H9 (cell line): ENCODE results near the gene AP2A1. TPM values are rescaled to one million over a fixed set of nuclear protein-coding genes. Genes with fewer than 3 reads are reported as not detected.
A peak's percentile ranks its signal among the peaks of the same experiment; 100 is the strongest.

Experiments used
- DNase-seq: peaks from one replicate; pipeline ENCODE4 v3.0.0-alpha.2; 2017
- H2AFZ ChIP-seq: one replicate; pipeline ENCODE4 v1.6.1; 2013; ENCODE audit warnings: mild to moderate bottlenecking, low read length, control low read depth, moderate library complexity
- H2AK5ac ChIP-seq: 2 replicates; pipeline ENCODE4 v1.6.1; 2013; ENCODE audit warnings: low read length, control low read depth, mixed read lengths; ENCODE audit not compliant: insufficient read length
- H2BK120ac ChIP-seq: one replicate; pipeline ENCODE4 v1.6.1; 2013; ENCODE audit warnings: low read depth, mild to moderate bottlenecking, low read length, control low read depth, inconsistent platforms; ENCODE audit not compliant: poor library complexity, severe bottlenecking
- H2BK12ac ChIP-seq: 2 replicates; pipeline ENCODE4 v1.6.1; 2013; ENCODE audit warnings: low read length, control low read depth, mixed read lengths, low read depth; ENCODE audit not compliant: insufficient read length
- H2BK15ac ChIP-seq: 2 replicates; pipeline ENCODE4 v1.6.1; 2013; ENCODE audit warnings: low read depth, low read length, control low read depth
- H2BK20ac ChIP-seq: one replicate; pipeline ENCODE4 v1.6.1; 2013; ENCODE audit warnings: low read depth, mild to moderate bottlenecking, low read length, control low read depth, inconsistent platforms; ENCODE audit not compliant: poor library complexity, severe bottlenecking
- H2BK5ac ChIP-seq: 2 replicates; pipeline ENCODE4 v1.6.1; 2013; ENCODE audit warnings: low read length, control low read depth, mixed read lengths; ENCODE audit not compliant: insufficient read length
- H3K14ac ChIP-seq: 2 replicates; pipeline ENCODE4 v1.6.1; 2013; ENCODE audit warnings: low read length, control low read depth; ENCODE audit not compliant: insufficient read depth
- H3K18ac ChIP-seq: 2 replicates; pipeline ENCODE4 v1.6.1; 2013; ENCODE audit warnings: low read depth, mild to moderate bottlenecking, mixed read lengths, low read length, control low read depth; ENCODE audit not compliant: insufficient read length
- H3K23ac ChIP-seq: 2 replicates; pipeline ENCODE4 v1.6.1; 2013; ENCODE audit warnings: low read length, control low read depth, mixed read lengths, low read depth; ENCODE audit not compliant: insufficient read length
- H3K23me2 ChIP-seq: 2 replicates; pipeline ENCODE4 v1.6.1; 2013; ENCODE audit warnings: low read depth, mild to moderate bottlenecking, mixed read lengths, low read length, control low read depth; ENCODE audit not compliant: insufficient read length, poor library complexity, severe bottlenecking
- H3K27ac ChIP-seq: 2 replicates; pipeline ENCODE4 v1.5.1; 2013; ENCODE audit warnings: low read length, control low read depth, mixed read lengths, low read depth; ENCODE audit not compliant: insufficient read length
- H3K27me3 ChIP-seq: 2 replicates; pipeline ENCODE4 v1.6.1; 2013; ENCODE audit warnings: low read length, control low read depth, inconsistent platforms; ENCODE audit not compliant: insufficient read depth
- H3K4ac ChIP-seq: 2 replicates; pipeline ENCODE4 v1.6.1; 2013; ENCODE audit warnings: low read depth, mild to moderate bottlenecking, control low read depth, inconsistent platforms, low read length, moderate library complexity
- H3K4me1 ChIP-seq: 2 replicates; pipeline ENCODE4 v1.6.1; 2013; ENCODE audit warnings: low read length, control low read depth, inconsistent platforms; ENCODE audit not compliant: insufficient read depth
- H3K4me2 ChIP-seq: 2 replicates; pipeline ENCODE4 v1.6.1; 2013; ENCODE audit warnings: low read length, control low read depth, mixed read lengths; ENCODE audit not compliant: insufficient read length, insufficient read depth
- H3K56ac ChIP-seq: 2 replicates; pipeline ENCODE4 v1.6.1; 2013; ENCODE audit warnings: low read depth, mild to moderate bottlenecking, mixed read lengths, low read length, control low read depth; ENCODE audit not compliant: insufficient read length
- H3K79me1 ChIP-seq: 2 replicates; pipeline ENCODE4 v1.6.1; 2013; ENCODE audit warnings: low read depth, mild to moderate bottlenecking, moderate library complexity, low read length, control low read depth, inconsistent platforms; ENCODE audit not compliant: insufficient read depth, poor library complexity, severe bottlenecking
- H3K79me2 ChIP-seq: 2 replicates; pipeline ENCODE4 v1.6.1; 2013; ENCODE audit warnings: low read length, control low read depth, inconsistent platforms; ENCODE audit not compliant: insufficient read depth
- H3K9ac ChIP-seq: 2 replicates; pipeline ENCODE4 v1.6.1; 2013; ENCODE audit warnings: low read length, control low read depth, mixed read lengths; ENCODE audit not compliant: insufficient read length; ENCODE audit errors: extremely low read depth
- H3K9me3 ChIP-seq: one replicate; pipeline ENCODE4 v1.6.1; 2013; ENCODE audit warnings: low read depth, low read length, inconsistent platforms; ENCODE audit not compliant: control insufficient read depth
- H3T11ph ChIP-seq: one replicate; pipeline ENCODE4 v1.6.1; 2013; ENCODE audit warnings: mild to moderate bottlenecking, low read length, control low read depth, inconsistent platforms
- H4K20me1 ChIP-seq: one replicate; pipeline ENCODE4 v1.6.1; 2013; ENCODE audit not compliant: control insufficient read depth, insufficient read length, insufficient read depth
- H4K5ac ChIP-seq: 2 replicates; pipeline ENCODE4 v1.6.1; 2013; ENCODE audit warnings: low read depth, mild to moderate bottlenecking, mixed read lengths, low read length, control low read depth; ENCODE audit not compliant: insufficient read length
- H4K8ac ChIP-seq: replicated peaks from 2 replicates; pipeline ENCODE4 v1.6.1; 2013; ENCODE audit warnings: low read length, control low read depth, mixed read lengths, low read depth; ENCODE audit not compliant: insufficient read length
- H4K91ac ChIP-seq: 2 replicates; pipeline ENCODE4 v1.6.1; 2013; ENCODE audit warnings: low read depth, mild to moderate bottlenecking, moderate library complexity, mixed read lengths, low read length, control low read depth; ENCODE audit not compliant: insufficient read length
- H3K27ac Mint-ChIP-seq, 3 experiments: 2 replicates in 2 of 3; 3 replicates in 1 of 3; pipeline ENCODE4 v1.8.0; 2020 to 2021; ENCODE audit warnings: mixed read lengths in 3 of 3, mild to moderate bottlenecking in 1 of 3, moderate library complexity in 1 of 3
- H3K27me3 Mint-ChIP-seq: 2 replicates; pipeline ENCODE4 v1.8.0; 2021; ENCODE audit warnings: low read depth, mild to moderate bottlenecking, moderate library complexity, mixed read lengths
- H3K36me3 Mint-ChIP-seq, 3 experiments: 2 replicates in 2 of 3; 3 replicates in 1 of 3; pipeline ENCODE4 v1.8.0; 2020 to 2021; ENCODE audit warnings: low read depth in 3 of 3, mixed read lengths in 3 of 3; ENCODE audit not compliant: insufficient read depth in 1 of 3
- H3K4me1 Mint-ChIP-seq, 2 experiments: 2 replicates each; pipeline ENCODE4 v1.8.0; 2020; ENCODE audit warnings: mixed read lengths in 2 of 2
- H3K4me3 Mint-ChIP-seq, 2 experiments: 2 replicates in 1 of 2; 3 replicates in 1 of 2; pipeline ENCODE4 v1.8.0; 2020 to 2021; ENCODE audit warnings: mild to moderate bottlenecking in 2 of 2, mixed read lengths in 2 of 2, moderate library complexity in 1 of 2
- H3K9me3 Mint-ChIP-seq, 2 experiments: 2 replicates in 1 of 2; 3 replicates in 1 of 2; pipeline ENCODE4 v1.8.0; 2020; ENCODE audit warnings: mild to moderate bottlenecking in 2 of 2, mixed read lengths in 2 of 2, moderate library complexity in 1 of 2
- WGBS: extraction: QIAGEN DNeasy Blood & Tissue Kit; methylation state at CpG from one replicate; pipeline ENCODE4 v1.1.7; 2013; ENCODE audit warnings: missing lambda C conversion rate, low lambda C conversion rate, mixed read lengths; ENCODE audit not compliant: insufficient read length; ENCODE audit errors: extremely low coverage; 5-methylcytosine and 5-hydroxymethylcytosine counted together
- total RNA-seq: library from RNA; stranded (reverse); gene quantifications from 2 replicates; pipeline ENCODE4 v1.2.1, GENCODE V29; 2021
- TF ChIP-seq, protein P1 (sequence below): fragments of 200-600 bp; sonication (generic); conservative IDR thresholded peaks from 3 replicates; pipeline ENCODE4 v1.8.0; 2021; ENCODE audit warnings: antibody characterized with exemption, mild to moderate bottlenecking

AP2A1 gene
- total RNA-seq, 1 experiment from 2014 or later: 108 TPM

DNA sequence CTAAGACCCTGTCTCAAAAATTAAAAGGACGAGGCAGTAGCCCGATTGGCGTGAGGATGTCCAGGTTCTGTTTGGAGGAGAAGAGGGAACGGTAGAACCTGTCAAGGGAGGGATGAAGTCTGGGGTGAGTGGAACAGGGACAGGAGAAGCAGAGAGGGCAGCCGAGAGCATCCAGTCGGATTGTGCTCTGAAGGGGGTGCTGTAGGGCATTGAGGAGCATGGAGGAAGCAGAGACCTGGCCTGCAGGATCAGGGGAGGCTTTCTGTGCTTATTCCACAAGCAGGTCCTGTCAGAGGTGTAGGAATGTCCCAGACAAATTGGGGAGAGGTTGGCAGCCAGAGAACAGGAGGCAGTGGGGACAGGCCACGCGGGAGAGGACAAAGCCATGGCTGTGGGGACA is 14.1 kb downstream of the AP2A1 start:
- Histone ChIP-seq H3K23me2 (no peaks in the 10 kb centered on the region), H2BK20ac (no peak overlapping the region), H3K4me2 (no peak overlapping the region), H3K9me3 (no peaks in the 10 kb centered on the region), H3K27me3 (no peaks in the 10 kb centered on the region), H3K79me1 (peaks cover 5% of the 10 kb centered on the region), H2BK12ac (no peak overlapping the region), H3K9ac (no peak overlapping the region), H3K56ac (no peak overlapping the region), H4K5ac (no peak overlapping the region), H2BK15ac (no peak overlapping the region), H3K27ac (no peak overlapping the region), H2AFZ (no peak overlapping the region), H2BK5ac (no peak overlapping the region), H2AK5ac (no peak overlapping the region), H4K20me1 (no peaks in the 10 kb centered on the region), H2BK120ac (no peak overlapping the region), H3K4me1 (no peaks in the 10 kb centered on the region), H3T11ph (no peak overlapping the region), H3K18ac (no peak overlapping the region), H3K4ac (no peak overlapping the region), H3K14ac (no peak overlapping the region), H4K91ac (no peak overlapping the region), H3K23ac (no peak overlapping the region), H3K79me2 (peaks cover 4% of the 10 kb centered on the region; the same call in 1 of the 2 replicates), H4K8ac (no peak overlapping the region)
- TF ChIP-seq, protein P1, sequence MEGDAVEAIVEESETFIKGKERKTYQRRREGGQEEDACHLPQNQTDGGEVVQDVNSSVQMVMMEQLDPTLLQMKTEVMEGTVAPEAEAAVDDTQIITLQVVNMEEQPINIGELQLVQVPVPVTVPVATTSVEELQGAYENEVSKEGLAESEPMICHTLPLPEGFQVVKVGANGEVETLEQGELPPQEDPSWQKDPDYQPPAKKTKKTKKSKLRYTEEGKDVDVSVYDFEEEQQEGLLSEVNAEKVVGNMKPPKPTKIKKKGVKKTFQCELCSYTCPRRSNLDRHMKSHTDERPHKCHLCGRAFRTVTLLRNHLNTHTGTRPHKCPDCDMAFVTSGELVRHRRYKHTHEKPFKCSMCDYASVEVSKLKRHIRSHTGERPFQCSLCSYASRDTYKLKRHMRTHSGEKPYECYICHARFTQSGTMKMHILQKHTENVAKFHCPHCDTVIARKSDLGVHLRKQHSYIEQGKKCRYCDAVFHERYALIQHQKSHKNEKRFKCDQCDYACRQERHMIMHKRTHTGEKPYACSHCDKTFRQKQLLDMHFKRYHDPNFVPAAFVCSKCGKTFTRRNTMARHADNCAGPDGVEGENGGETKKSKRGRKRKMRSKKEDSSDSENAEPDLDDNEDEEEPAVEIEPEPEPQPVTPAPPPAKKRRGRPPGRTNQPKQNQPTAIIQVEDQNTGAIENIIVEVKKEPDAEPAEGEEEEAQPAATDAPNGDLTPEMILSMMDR: no peak
- Mint-ChIP-seq H3K36me3 (peaks cover 18 to 33% (median 32%) of the 10 kb centered on the region in 3 experiments), H3K27me3 (no peaks in the 10 kb centered on the region), H3K4me3 (no peak overlapping the region), H3K27ac (peak overlapping the region; percentile 63 to 92 (median 78); a peak in 5 of 7 replicates), H3K4me1 (peaks cover 5 to 13% of the 10 kb centered on the region in 2 experiments; a peak in 3 of 4 replicates), H3K9me3 (no peaks in the 10 kb centered on the region)
- no CpG with 5 or more reads among the region's 8 CpGs for WGBS
- no peak for DNase-seq
